ENCODE data around the gene CRTAC1.

The CRTAC1 gene

DNA sequence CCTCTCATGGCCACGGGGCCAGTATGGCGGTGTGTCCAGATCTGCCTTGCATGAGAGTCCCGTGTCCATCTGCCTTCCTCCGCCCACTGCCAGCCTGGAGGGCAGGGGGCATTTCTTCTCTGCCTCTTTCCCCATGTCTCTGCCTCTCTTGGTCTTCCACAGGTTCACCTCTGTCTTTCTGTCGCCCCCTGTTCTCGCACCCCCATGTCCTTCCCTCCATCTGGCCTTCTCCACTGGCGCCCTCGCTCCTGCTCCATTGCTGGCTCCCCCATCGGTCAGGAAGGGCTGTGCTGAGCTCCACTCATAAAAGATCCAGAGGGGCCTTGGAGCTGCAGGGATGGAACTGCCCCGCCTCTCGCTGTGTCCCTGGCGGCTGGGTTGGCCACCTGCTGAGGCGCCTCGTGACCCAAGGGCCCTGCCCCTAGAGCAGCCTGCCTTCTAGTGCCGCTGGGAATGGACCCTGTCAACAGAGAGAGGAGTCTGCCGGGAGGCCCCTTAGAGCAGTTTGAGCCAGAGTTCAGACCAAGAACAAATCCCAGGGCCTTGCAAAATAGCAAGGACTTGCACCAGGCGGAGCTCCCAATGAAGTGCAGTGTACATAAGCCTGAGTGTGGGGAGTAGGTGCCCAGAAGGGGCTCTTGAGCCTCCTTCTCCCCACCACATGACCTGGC, 138.8 kb downstream of the CRTAC1 start:
- peak; percentile 10 for DNase-seq

DNA sequence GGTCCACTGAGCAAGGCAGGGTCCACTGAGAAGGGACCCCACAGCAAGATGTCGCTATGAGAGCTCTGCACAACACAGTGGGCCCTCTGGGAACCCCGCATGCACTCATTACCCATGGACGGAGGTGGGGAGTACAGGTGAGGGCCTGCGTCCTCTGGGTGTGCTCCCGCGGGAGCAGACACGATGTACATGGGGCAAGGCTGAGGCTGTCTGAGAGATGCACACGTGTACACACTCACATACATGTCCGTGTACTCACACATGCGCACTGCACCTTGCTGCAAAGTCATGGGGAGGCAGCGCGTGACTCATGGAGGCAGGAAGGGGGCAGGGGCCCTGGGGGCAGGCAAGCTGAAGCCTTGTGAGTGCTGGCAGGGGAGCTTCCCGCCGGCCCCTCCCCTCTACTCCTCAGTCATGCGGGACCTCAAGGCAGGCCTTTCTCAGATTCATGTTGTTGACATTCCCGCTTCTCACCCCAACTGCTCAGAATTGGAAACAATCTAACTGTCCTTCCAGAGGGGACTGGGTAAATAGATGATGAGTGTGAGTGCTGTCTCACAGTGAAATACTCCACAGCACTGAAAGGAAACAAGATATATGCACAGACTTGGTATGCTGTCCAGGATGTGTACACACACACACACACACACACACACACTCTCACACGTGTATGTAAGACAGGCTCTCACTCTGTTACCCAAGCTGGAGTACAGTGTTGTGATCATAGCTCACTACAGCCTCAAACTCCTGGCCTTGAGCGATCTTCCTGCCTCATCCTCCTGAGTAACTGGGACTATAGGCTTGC, 140.8 kb downstream of the CRTAC1 start:
- peak; percentile 41 for DNase-seq

DNA sequence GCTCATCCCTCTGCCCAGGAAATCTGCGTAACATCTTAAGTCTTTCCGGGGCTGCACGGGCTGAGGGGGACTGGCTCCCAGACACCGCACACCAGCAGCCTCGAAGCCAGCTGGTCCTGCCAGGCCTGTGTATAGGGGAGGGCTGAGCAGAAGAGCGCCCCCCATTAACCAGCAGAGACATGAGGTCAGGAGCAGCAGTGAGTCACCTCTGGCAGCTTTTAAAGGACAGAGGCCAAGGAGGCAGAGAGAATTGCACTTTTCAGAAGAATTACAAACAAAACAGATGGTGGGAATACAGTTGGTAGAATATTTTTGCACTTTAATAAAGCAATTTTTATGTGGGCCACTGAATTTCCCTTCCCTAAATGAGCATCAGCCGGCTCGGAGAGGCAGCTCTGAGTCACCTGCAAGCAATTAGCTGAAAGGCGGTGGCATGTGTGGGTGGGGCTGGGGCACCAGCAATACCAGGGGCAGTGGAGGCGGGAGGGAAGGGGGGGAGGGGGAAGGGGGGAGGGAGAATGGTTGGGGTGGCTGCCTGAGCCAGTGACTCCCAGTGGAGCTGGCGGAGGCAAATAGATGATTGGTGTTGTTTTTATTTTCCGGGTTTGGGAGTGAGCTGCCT, 141.7 kb downstream of the CRTAC1 start:
- peak; percentile 30 for DNase-seq

DNA sequence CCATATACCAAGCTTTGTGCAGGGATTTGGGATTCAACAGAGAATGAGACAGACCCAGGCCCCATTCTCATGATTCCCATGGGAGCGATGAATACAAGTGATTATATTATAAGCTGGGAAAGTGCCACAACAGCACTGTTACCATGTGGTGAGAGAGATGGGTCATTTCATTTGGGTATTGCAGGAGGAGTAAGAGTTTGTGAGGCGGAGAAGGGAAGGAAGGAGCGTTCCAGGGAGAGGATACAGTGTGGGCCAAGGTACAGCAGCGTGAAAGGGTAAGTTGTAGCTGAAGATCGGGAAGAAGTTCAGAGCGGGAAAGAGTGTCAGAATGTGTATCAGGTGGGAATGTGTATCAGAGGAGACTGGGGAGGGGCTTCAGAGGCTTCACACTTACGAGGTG, 142.3 kb downstream of the CRTAC1 start:
- no peak for DNase-seq

DNA sequence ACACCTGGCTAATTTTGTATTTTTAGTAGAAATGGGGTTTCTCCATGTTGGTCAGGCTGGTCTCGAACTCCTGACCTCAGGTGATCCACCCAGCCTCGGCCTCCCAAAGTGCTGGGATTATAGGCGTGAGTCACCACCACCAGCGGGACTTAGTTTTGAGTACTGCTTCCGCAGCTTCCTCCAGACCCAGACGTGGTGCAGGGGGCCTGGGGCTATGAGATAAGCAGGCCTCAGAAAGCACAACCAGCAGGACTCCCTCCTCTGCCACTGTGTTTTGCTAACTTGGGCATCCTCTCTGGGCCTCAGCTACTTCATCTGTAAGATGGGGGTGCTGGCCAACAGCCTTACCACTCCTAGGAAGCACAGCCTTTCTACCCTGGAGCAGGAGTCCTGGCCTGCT, 143.0 kb downstream of the CRTAC1 start:
- DNase-seq = no peak

DNA sequence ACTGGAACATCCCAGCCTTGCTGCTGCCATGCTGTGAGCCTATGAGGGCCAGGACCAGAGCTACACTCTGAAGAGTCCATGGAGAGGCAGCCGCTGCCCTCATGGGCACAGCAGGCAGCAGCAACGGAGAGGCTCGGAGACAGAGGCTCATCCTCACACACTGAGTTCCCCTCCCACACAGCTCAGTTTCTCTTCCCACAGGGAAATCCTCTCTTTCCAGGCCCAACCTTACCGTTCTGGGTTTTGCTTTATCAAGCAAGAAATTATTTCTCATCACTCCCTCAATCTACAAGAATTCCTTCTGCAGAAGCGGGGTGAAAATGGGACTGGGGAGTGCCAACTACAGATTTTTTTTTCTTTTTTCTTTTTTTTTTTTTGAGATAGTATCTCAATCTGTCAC, 144.1 kb downstream of the CRTAC1 start:
- DNase-seq = no peak

DNA sequence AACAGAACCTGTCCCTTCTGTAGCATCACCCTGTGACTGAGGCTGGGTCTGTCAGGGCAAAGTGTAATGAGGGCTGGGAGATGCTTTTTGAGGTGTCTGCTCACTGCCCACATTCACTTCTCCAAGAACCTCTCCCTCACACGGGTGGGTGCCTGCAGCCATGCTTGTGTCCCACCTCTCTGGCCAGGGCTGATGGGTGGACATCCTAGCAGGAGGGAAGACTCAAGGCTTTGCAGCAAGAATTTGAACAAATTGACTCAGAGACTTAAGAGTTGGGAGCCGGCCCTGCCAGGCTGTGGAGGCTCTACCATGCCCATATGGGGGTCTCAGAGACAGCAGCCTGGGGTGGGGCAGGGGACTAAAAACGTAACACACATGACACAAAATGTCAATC, 147.3 kb downstream of the CRTAC1 start:
- no peak for DNase-seq

DNA sequence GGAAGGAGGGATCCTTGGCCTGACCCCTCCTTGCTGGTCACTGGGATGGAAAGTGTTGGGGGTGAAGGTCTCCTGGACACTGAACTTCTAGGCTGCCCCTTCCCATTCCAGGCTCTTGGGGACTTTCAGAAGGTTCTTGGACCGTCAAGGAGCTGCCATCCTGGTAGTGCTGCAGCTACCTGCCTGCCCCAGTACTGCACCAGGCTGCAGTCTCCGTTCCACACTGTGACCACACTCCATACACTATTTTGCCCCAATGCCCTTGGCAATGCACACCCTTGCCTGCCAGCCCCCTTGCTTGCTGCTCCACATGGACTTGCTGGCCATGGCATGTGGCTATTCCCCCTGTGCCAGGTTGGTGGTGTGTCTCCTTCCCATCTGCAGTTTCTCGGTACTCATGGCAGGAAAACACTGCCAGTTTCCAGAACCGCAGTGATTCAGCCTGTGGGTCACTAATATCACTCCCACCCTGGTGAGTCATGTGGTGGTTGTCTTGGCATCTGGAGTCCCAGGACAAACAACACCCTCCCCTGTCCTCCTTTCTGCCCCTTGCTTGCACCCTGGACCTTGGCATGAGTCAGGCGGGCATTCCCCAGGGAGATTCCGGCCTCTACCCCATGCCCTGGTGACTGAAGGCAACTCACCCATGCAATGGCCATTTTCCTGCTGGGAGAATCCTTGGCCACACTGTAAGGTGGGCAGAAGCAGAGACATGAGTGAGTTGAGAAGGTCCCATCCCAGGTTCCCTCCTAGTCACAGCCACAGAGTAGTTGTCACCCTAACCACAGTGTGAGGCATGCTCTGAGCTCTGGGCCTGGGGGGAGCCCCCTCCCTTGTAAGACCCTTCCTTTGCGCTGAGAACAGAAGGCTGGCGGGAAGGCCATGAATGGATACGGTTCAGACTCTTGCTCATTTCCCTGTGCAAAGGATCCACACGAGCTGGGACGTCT, 148.0 kb downstream of the CRTAC1 start:
- DNase-seq = no peak

DNA sequence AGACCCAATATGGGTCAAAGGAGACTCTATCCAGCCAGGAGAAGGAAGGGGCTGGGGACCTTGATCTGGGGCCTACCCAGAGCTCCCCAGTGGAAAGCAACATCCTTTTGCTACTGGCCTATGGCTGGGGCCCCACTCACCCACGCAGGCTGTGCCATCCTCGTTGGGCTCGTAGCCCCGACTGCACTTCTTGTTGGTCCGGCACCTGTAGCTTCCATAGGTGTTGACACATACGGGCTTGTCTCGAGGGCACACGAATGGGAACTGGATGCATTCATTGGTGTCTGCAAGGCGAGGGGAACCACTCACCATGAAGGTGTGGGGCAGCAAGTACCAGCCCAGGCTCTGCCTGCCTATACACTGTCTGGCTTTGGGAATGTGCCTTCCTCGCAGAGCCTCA, 150.3 kb downstream of the CRTAC1 start:
- DNase-seq = no peak

DNA sequence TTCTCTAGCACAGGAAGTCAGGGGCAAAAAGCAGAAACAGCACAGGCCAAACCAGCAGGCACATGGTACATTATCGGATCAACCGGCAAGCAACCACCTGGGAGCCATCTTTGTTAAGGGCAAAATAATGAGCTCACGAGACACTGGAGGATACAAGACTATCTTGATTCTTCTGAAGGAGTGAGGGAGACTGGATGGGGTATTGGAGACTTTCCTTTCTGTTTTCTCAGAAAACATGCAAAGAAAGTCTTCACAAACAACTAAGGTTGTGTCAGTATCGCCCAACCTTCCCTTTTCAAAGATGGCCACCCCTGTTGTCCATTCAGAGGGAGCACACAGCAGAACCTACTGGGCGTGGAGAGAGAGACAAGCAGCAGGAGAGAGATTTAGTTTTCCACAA, 151.2 kb downstream of the CRTAC1 start:
- no peak for DNase-seq

DNA sequence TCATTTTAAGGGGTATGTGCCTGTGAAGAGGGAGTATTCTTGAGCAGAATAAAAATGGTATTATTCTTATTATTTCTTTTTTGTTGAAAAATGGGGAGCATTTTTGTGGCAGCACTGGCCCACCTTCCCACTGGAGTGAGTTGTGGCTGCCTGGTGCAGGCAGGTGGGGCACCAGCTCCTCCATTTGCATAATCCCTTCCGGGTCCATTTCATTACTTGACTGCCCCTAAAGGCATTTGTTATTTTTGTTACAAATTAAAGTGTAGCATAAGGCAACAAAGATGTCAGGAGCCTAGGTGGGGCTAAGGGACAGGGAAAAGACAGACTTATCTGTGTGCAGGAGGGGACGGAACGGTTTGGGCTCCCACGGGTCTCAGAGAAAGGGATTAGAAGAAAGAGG, 154.0 kb downstream of the CRTAC1 start:
- no peak for DNase-seq

DNA sequence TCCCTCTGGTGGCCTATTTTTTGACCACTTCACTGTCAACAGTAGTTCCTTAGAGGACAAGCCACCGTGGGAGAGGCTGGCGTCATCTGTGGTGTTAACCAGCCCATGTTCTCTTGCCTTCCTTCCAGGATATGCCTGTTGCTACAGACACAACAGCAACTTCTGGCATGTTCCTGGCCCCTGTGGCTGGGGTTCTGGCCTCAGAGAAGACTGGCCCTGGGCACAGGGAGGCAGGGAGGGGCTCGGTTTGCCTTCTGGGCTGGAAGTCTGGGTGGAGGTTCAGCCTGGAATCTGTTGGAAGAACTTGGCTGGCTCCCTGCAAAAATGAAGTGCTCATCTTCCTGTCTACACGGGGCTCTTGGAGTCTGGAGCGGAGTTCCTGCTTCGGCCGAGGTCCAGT, 155.0 kb downstream of the CRTAC1 start:
- DNase-seq = no peak

DNA sequence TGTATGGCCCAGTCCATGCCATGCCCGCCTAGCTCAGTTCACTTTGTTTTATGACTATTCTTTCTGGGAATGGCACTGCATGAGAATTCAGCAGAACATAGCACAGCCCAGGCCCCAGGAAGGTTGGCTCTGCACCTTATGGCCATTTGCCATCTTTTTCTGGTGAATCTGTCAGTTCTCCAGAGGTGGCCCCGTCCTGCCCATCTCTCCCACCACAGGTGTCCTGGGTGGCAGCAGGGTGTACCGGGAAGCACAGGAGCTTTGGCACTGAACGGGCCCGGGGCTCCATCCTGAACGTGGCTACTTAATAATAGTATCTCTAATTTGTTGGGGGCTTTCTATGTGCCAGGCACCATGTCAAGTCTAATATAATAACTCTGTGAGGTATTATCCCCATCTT, 156.1 kb downstream of the CRTAC1 start:
- DNase-seq = no peak

DNA sequence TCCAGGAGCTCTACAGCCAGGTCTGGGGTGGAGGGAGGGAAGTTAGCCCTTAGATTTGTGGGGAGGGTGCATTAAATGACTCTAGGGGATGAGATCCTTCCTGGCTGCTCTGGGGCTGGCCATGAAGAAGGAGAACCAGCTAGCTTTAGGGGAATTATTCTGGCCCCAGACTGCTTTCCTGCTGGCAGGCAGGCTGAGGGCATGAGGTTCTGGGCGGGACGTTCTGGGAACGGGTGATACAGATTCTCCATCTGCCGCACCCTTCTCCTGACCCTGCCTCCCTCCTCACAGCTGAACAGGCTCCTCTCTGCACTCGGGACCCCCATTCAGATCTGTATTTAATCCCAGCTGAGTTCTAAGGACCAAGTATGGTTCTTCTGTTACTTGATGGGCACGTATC, 156.9 kb downstream of the CRTAC1 start:
- DNase-seq = no peak

DNA sequence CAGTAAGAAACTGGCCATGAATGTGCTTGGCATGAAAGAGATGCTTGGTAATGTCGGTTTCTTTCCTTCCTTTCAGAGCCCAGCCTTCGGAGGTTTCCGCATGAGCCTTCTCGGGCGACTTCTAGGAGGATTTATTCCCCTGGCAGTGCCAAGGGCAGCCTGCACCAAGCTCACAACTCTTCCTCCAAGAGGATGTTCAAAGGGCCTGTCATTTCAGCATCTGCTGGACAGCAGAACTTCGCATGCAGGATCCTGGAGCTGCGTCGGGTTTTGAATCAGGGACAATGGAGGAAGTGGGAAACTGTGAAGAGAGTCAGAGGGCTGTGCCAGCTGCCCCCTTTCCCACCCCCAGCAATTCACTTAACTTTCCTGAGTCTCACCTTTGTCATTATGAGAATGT, 159.4 kb downstream of the CRTAC1 start:
- DNase-seq = no peak

DNA sequence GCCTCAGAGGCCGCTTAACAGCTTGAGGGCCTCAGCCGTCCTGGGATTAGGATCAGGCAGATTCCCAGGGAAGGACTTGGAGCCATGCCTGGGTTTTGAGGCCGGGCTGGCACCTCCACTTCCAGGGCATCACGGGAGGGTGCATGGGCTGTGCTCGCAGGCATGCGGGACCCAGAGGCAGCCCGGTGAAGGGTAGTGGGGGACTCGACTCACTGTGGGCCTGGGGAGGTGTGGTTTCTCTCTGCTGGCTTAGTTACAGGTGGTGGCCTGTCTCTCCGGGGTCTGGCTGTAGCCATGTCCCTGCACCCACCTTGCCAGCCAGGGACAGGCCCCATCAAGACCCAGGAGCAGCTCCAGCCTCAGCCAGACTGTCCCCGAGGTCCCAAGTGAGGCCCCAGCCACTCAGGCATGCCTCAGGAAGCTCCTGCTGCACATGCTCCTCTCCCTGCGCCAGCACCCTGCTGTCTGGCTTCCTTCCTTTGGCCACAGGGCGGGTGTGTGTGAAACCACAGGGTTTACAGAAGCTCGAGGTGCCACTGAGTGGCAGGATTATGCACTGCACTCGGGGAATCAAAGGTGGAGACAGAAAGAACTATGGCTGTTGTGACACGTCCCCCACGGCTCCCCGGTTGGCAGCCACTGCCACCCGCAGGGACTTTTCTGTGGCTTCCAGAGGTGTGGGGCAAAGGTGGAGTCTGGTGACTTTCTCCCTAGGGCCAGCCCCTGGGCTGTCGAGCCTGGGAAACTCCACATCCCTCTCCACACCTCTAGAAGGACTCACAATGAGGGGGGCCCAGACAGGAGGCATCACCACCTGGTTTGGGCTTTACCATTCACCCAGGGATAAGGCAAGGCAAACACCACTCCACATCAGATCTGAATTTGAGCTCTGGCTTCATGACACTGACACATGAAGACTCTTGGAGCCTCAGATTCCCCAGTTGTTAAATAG, 161.1 kb downstream of the CRTAC1 start:
- DNase-seq = peak; percentile 27

DNA sequence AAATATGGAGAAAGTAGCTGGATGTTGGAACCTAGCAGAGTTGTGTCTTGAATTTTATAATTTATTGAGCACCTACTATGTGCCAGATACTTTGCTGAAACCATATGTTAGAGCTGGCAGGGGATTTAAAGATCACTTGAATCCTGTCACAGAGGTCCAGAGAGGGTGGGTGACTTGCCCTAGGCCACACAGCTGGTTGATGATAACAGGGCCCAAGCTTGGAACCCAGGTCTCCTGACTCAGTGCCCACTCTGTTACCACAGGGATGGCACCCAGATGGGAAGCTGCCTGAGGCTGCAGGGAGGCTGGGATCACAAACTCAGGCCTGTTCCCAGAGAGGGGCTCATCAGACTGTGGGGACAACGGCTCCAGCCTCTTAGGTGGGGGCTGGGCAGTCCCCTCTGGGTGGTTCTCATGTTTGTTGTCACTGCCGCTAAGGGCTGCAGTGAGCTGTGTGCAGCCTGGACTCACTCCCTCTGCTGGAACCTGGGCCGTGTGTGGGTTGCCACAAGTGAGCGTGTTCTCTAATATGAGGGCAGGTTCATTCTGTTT, 162.2 kb downstream of the CRTAC1 start:
- no peak for DNase-seq

DNA sequence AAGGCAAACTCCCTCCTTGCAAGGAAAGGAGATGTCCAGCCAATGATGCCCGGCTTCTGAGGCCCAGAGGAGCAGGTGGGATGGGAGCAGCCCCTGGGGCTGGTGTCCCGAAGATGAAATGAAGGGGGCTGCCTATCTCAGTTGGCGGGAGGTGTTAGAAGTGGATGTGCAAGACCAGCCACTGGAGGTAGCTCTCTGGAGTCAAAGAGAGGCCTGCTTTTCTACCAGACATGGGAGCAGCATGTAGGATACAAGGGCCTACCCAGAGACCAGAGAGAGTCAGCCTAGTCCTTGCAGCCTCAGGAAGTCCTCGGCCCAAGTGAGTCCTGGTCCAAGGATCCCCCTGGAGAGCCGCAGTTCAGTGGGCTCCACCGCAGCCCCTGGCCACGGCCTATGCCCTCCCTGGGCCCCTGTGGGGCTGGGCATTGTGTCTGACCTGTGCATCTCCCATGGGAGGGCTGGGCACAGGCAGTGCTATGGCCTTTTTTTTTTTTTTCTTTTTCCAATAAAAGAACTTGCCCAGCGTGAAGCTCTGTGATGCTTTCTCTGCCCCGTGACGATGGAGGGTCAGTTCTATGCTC, 163.1 kb downstream of the CRTAC1 start:
- DNase-seq = no peak

DNA sequence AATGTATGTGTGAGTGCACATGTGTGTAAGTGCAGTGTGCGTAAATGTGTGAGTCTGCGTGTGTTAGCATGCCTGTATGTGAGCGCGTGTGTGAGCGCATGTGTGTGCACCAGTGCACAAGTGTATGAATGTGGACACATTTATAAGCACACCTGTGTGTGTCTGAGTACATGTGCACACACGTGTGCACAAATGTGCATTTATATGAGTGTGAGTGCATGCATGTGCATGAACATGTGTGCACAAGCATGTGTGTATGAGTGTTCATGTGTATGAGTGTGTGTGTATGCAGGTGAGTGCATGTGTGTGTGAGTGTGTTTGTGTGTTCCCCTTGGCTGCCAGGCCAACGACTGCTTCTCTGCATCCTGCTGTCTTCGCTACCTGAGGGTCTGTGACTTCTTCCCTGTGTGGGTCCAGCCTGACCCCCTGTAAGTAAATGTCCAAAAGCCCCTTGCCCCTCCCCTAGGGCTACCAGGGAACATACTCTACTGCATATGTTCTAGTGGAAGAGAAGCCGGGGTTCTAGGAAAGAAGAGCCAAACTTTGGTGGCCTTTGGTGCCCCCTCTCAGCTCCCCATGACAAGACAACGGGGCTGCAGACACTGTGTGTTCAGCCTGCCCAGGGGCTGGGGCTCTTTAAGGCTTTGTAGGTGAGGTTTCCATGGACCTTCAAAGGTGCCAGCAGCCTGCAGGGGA, 163.7 kb downstream of the CRTAC1 start:
- DNase-seq = no peak

DNA sequence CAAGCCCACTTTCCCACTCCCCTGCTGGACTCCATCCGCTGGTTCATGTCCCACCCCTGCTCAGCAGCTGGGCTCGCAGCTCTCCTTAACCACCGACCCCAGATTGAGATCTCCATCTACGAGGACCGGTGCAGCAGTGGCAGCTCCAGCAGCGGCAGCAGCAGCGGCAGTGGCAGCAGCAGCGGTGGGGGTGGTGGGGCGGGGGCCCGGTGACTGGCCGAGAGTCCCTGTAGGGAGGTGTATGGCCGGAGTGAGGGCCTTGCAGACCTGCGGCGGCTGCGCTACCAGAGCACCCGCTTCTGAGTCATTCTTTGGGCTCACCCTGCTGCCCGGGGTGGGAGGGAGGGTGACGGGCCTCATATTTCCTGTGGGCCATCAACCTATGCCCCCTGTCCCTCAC, 164.9 kb downstream of the CRTAC1 start:
- no peak for DNase-seq

DNA sequence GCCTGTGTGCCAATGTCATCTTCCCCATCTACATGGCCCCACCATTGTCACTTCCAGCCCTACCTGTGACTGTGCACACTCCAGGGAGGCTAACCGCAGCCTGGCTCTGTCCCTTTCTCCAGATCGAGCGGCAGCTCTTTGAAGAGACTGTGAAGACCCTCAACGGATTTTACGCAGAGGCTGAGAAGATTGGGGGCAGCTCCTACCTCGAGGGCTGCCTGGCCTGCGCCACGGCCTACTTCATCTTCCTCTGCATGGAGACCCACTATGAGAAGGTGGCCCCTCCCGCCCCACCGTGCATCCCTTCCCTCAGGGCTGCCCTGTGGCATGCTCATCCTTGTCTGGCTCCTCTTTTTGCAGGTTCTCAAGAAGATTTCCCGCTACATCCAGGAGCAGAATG, 166.6 kb downstream of the CRTAC1 start:
- DNase-seq = no peak
